ENCODE results near the gene PAFAH1B1. TPM values are rescaled to one million over a fixed set of nuclear protein-coding genes. Genes with fewer than 3 reads are reported as not detected.
"Not testable (repeated sequence)": the region's sequence is repeated elsewhere in the genome, so short reads cannot be mapped to it uniquely, and the experiment has no call there.

The PAFAH1B1 gene
- total RNA-seq, 1 donor from 2014 or later = 115 TPM

- Histone ChIP-seq H3K36me3 (peaks cover 23% of the 10 kb centered on the region), H3K27ac (replicated peaks) (no peak overlapping the region), H3K9me3 (replicated peaks) (no peaks in the 10 kb centered on the region), H3K27me3 (ENCODE audit: low read depth) (no peaks in the 10 kb centered on the region), H3K4me1 (peaks cover 9% of the 10 kb centered on the region), H3K4me3 (no peak overlapping the region)
- no peak for TF ChIP-seq CTCF (IDR thresholded peaks at IDR 0.05; ENCODE audit: borderline replicate concordance)
- intact Hi-C loops (cut with micrococcal nuclease) = no loop called here
- no peak for DNase-seq
These were observed 51.5 kb downstream of the PAFAH1B1 start for GRCh38 chr17:2644971-2645370.

GRCh38 chr17:2647957-2648356, 54.5 kb downstream of the PAFAH1B1 start:
- Histone ChIP-seq H3K36me3 (peaks cover 26% of the 10 kb centered on the region), H3K9me3 (replicated peaks) (peaks cover 6% of the 10 kb centered on the region), H3K27ac (replicated peaks) (no peak overlapping the region), H3K4me3 (no peak overlapping the region), H3K27me3 (ENCODE audit: low read depth) (no peaks in the 10 kb centered on the region), H3K4me1 (peaks cover 9% of the 10 kb centered on the region)
- DNase-seq = no peak
- intact Hi-C loops (cut with micrococcal nuclease) = no loop called here
- no peak for TF ChIP-seq CTCF (IDR thresholded peaks at IDR 0.05; ENCODE audit: borderline replicate concordance)

GRCh38 chr17:2649191-2649590, 55.7 kb downstream of the PAFAH1B1 start:
- Histone ChIP-seq H3K9me3 (replicated peaks) (peaks cover 7% of the 10 kb centered on the region), H3K36me3 (peaks cover 30% of the 10 kb centered on the region), H3K4me3 (no peak overlapping the region), H3K27ac (replicated peaks) (no peak overlapping the region), H3K27me3 (ENCODE audit: low read depth) (no peaks in the 10 kb centered on the region), H3K4me1 (peaks cover 9% of the 10 kb centered on the region)
- DNase-seq = no peak
- no peak for TF ChIP-seq CTCF (IDR thresholded peaks at IDR 0.05; ENCODE audit: borderline replicate concordance)
- intact Hi-C loops (cut with micrococcal nuclease) = no loop called here

GRCh38 chr17:2652911-2653310, 59.5 kb downstream of the PAFAH1B1 start:
- H3K4me1 ChIP-seq; H3K4me3 ChIP-seq; H3K27ac ChIP-seq (replicated peaks); DNase-seq; H3K27me3 ChIP-seq (ENCODE audit: low read depth); intact Hi-C loops (cut with micrococcal nuclease); H3K9me3 ChIP-seq (replicated peaks): not testable (repeated sequence)
- peaks cover 32% of the 10 kb centered on the region for H3K36me3 ChIP-seq

GRCh38 chr17:2655546-2655945, 62.1 kb downstream of the PAFAH1B1 start:
- intact Hi-C loops (cut with micrococcal nuclease) = no loop called here
- DNase-seq = no peak
- no peaks in the 10 kb centered on the region for H3K27me3 ChIP-seq (ENCODE audit: low read depth)
- H3K9me3 ChIP-seq (replicated peaks) = peaks cover 7% of the 10 kb centered on the region
- peaks cover 23% of the 10 kb centered on the region for H3K4me1 ChIP-seq
- H3K27ac ChIP-seq (replicated peaks) = no peak overlapping the region
- no peak for TF ChIP-seq CTCF (IDR thresholded peaks at IDR 0.05; ENCODE audit: borderline replicate concordance)
- H3K4me3 ChIP-seq = no peak overlapping the region
- H3K36me3 ChIP-seq = peaks cover 20% of the 10 kb centered on the region

GRCh38 chr17:2656283-2656682, 62.8 kb downstream of the PAFAH1B1 start:
- Histone ChIP-seq H3K36me3 (peaks cover 18% of the 10 kb centered on the region), H3K27ac (replicated peaks) (no peak overlapping the region), H3K9me3 (replicated peaks) (peaks cover 7% of the 10 kb centered on the region), H3K4me3 (no peak overlapping the region), H3K4me1 (peaks cover 23% of the 10 kb centered on the region), H3K27me3 (ENCODE audit: low read depth) (no peaks in the 10 kb centered on the region)
- no peak for TF ChIP-seq CTCF (IDR thresholded peaks at IDR 0.05; ENCODE audit: borderline replicate concordance)
- DNase-seq = no peak
- intact Hi-C loops (cut with micrococcal nuclease) = no loop called here

- H3K27me3 ChIP-seq (ENCODE audit: low read depth); DNase-seq; H3K4me3 ChIP-seq; H3K9me3 ChIP-seq (replicated peaks); intact Hi-C loops (cut with micrococcal nuclease): not testable (repeated sequence)
- Histone ChIP-seq H3K36me3 (peaks cover 11% of the 10 kb centered on the region), H3K4me1 (peaks cover 23% of the 10 kb centered on the region), H3K27ac (replicated peaks) (peak overlapping the region; percentile 18)
These were observed 65.9 kb downstream of the PAFAH1B1 start for GRCh38 chr17:2659337-2659736.

GRCh38 chr17:2660410-2660809, 67.0 kb downstream of the PAFAH1B1 start:
- H3K9me3 ChIP-seq (replicated peaks); intact Hi-C loops (cut with micrococcal nuclease); H3K36me3 ChIP-seq; DNase-seq; H3K27me3 ChIP-seq (ENCODE audit: low read depth); H3K27ac ChIP-seq (replicated peaks); H3K4me3 ChIP-seq: not testable (repeated sequence)
- peaks cover 23% of the 10 kb centered on the region for H3K4me1 ChIP-seq

All from left ventricle myocardium inferior (tissue), 1 donor.